AG04450 (cell line): ENCODE results near the gene SLC13A4. TPM values are rescaled to one million over a fixed set of nuclear protein-coding genes. Genes with fewer than 3 reads are reported as not detected.

Source experiments
- CTCF ChIA-PET: fragments of 300-600, 350-600 bp; formaldehyde crosslinking; extraction: SDS; loops from one replicate; lab custom pipeline; 2022; ENCODE audit warnings: antibody characterized with exemption, inconsistent platforms; lab: Charles Lee
- POLR2A ChIA-PET: fragments of 350-600 bp; formaldehyde crosslinking; extraction: SDS; loops from one replicate; lab custom pipeline; 2021; ENCODE audit warnings: antibody characterized with exemption, inconsistent platforms; lab: Yijun Ruan, JAX
- DNase-seq: peaks from one replicate; pipeline ENCODE4 v3.0.0-alpha.2; 2011; ENCODE audit warnings: low read depth, low spot score
- H3K27ac ChIP-seq: one replicate; pipeline ENCODE4 v1.5.1; 2012; ENCODE audit warnings: low read depth, low read length, control low read depth
- H3K27me3 ChIP-seq: one replicate; pipeline ENCODE4 v1.6.0; 2012; ENCODE audit warnings: low read length; ENCODE audit not compliant: control insufficient read depth, insufficient read depth
- H3K4me3 ChIP-seq: 2 replicates; pipeline ENCODE4 v1.5.1; 2011; ENCODE audit warnings: mild to moderate bottlenecking, low read depth, low read length, control low read depth
- H3K9me3 ChIP-seq: 2 replicates; pipeline ENCODE4 v1.5.1; 2012; ENCODE audit warnings: low read length; ENCODE audit not compliant: control insufficient read depth, insufficient read depth
- CTCF ChIP-seq: IDR thresholded peaks from 2 replicates; pipeline ENCODE4 v1.5.1; 2011; ENCODE audit warnings: low read depth, low read length, control low read depth, inconsistent platforms
- polyA plus RNA-seq: library from polyadenylated mRNA; depleted of rRNA; stranded (reverse); fragments of >200 nt; gene quantifications from 2 replicates; pipeline ENCODE4 v1.2.3, GENCODE V29; 2011

Gene SLC13A4
- polyA plus RNA-seq, 1 experiment: 0.09 TPM

- no peak overlapping the region for H3K27ac ChIP-seq
- no peaks in the 10 kb centered on the region for H3K9me3 ChIP-seq
- no peak for DNase-seq
- TF ChIP-seq CTCF: no peak
- H3K27me3 ChIP-seq: no peaks in the 10 kb centered on the region
- CTCF ChIA-PET: interaction anchor here (0.7 to 7.7 kb wide), 4 partner anchors 14 to 323 kb away, joined by 3 to 44 read pairs (median 3); no protein-coding TSS in a partner anchor
- POLR2A ChIA-PET: no interaction called here
- no peak overlapping the region for H3K4me3 ChIP-seq
Observed at GRCh38 chr7:135687466-135687865, 40.5 kb downstream of the SLC13A4 start.

- no peaks in the 10 kb centered on the region for H3K9me3 ChIP-seq
- POLR2A ChIA-PET: no interaction called here
Observed at GRCh38 chr7:135685306-135686084, 42.5 kb downstream of the SLC13A4 start.

GRCh38 chr7:135684699-135685098, 43.3 kb downstream of the SLC13A4 start:
- Histone ChIP-seq H3K9me3 (no peaks in the 10 kb centered on the region), H3K27ac (no peak overlapping the region), H3K27me3 (no peaks in the 10 kb centered on the region), H3K4me3 (no peak overlapping the region)
- no peak for DNase-seq
- no peak for TF ChIP-seq CTCF
- ChIA-PET POLR2A (no interaction called here), CTCF (interaction anchor here (1.6 to 7.7 kb wide), 2 partner anchors 11 to 39 kb away, joined by 4 to 44 read pairs; no protein-coding TSS in a partner anchor)

More at GRCh38 chr7:135685306-135686084, 42.5 kb downstream of the SLC13A4 start:
- Histone ChIP-seq H3K27ac (no peak overlapping the region), H3K27me3 (no peaks in the 10 kb centered on the region), H3K4me3 (no peak overlapping the region)
- no peak for DNase-seq
- TF ChIP-seq CTCF: no peak
- CTCF ChIA-PET: interaction anchor here (1.6 to 7.7 kb wide), 2 partner anchors 12 to 40 kb away, joined by 4 to 44 read pairs; no protein-coding TSS in a partner anchor

- CTCF ChIA-PET: interaction anchor here (0.8 to 7.7 kb wide), 4 partner anchors 11 to 117 kb away, joined by 4 to 44 read pairs (median 6); no protein-coding TSS in a partner anchor
Observed at GRCh38 chr7:135684136-135684535, 43.9 kb downstream of the SLC13A4 start.

More at GRCh38 chr7:135684136-135684535, 43.9 kb downstream of the SLC13A4 start:
- no peak for TF ChIP-seq CTCF
- DNase-seq: no peak
- Histone ChIP-seq H3K9me3 (no peaks in the 10 kb centered on the region), H3K27ac (peak overlapping the region; percentile 24), H3K27me3 (no peaks in the 10 kb centered on the region), H3K4me3 (no peak overlapping the region)
- POLR2A ChIA-PET: no interaction called here
